K562 (cell line): ENCODE measurements around the gene HIPK2. TPM values are rescaled to one million over a fixed set of nuclear protein-coding genes. Genes with fewer than 3 reads are reported as not detected.
A peak's percentile ranks its signal among the peaks of the same experiment; 100 is the strongest.

Experiments used
- ADNP ChIP-seq: fragments of 200-800 bp; sonication (Bioruptor generic); IDR thresholded peaks from 2 replicates; pipeline ENCODE4 v1.6.1; 2016; ENCODE audit warnings: missing genetic modification characterization, missing compliant biosample characterization
- ARID2 ChIP-seq: fragments of 450-650 bp; IDR thresholded peaks from 2 replicates; pipeline ENCODE4 v1.6.1; 2017; ENCODE audit warnings: antibody characterized with exemption, mild to moderate bottlenecking
- ARID4B ChIP-seq: sonication (generic); formaldehyde crosslinking; IDR thresholded peaks from 2 replicates; pipeline ENCODE4 v1.8.0; 2022; ENCODE audit warnings: mild to moderate bottlenecking, missing genetic modification reagents
- BRCA1 ChIP-seq, 2 experiments: fragments of 450-650 bp in 1 of 2; sonication (generic) in 1 of 2; formaldehyde crosslinking in 1 of 2; IDR thresholded peaks; 2 replicates each; pipeline versions ENCODE4 v1.5.0 to v1.6.1; 2017 to 2020; ENCODE audit warnings: mild to moderate bottlenecking in 1 of 2, missing genetic modification reagents in 1 of 2
- CREB1 ChIP-seq, 2 experiments: sonication (generic) in 1 of 2; formaldehyde crosslinking in 1 of 2; IDR thresholded peaks; 2 replicates each; pipeline versions ENCODE4 v1.6.1 to v1.8.0; 2012 to 2022; ENCODE audit warnings: inconsistent platforms in 1 of 2, mild to moderate bottlenecking in 1 of 2, missing genetic modification reagents in 1 of 2, moderate library complexity in 1 of 2
- HDGF ChIP-seq: fragments of 450-650 bp; IDR thresholded peaks from 2 replicates; pipeline ENCODE4 v1.6.1; 2016
- KLF13 ChIP-seq: fragments of 450-650 bp; IDR thresholded peaks from 2 replicates; pipeline ENCODE4 v1.6.1; 2016; ENCODE audit warnings: missing genetic modification characterization, low read depth, mild to moderate bottlenecking, missing compliant biosample characterization, moderate library complexity, borderline replicate concordance
- MIER1 ChIP-seq: fragments of 450-650 bp; IDR thresholded peaks from 2 replicates; pipeline ENCODE4 v1.6.1; 2016; ENCODE audit warnings: antibody characterized with exemption, mild to moderate bottlenecking, low read depth
- MTA1 ChIP-seq: fragments of 450-650 bp; IDR thresholded peaks from 2 replicates; pipeline ENCODE4 v1.6.1; 2017; ENCODE audit warnings: borderline replicate concordance
- NKRF ChIP-seq: fragments of 450-650 bp; IDR thresholded peaks from 2 replicates; pipeline ENCODE4 v1.6.1; 2016; ENCODE audit warnings: borderline replicate concordance
- PHF21A ChIP-seq: fragments of 450-650 bp; IDR thresholded peaks from 2 replicates; pipeline ENCODE4 v1.6.1; 2017; ENCODE audit warnings: low read depth, borderline replicate concordance
- PHF8 ChIP-seq: fragments of 200-600 bp; sonication (generic); IDR thresholded peaks from 2 replicates; pipeline ENCODE4 v1.6.1; 2012; ENCODE audit warnings: mixed run types, mild to moderate bottlenecking, inconsistent platforms, low read length, moderate library complexity, borderline replicate concordance
- SETDB1 ChIP-seq: IDR thresholded peaks from one replicate; pipeline ENCODE4 v1.6.1; 2012; ENCODE audit warnings: low read length, control low read depth, inconsistent platforms
- SIN3A ChIP-seq, 2 experiments: fragments of 150-350 bp in 1 of 2; IDR thresholded peaks; 2 replicates each; pipeline ENCODE4 v1.6.1; 2011 to 2016; ENCODE audit warnings: borderline replicate concordance in 2 of 2, low read depth in 2 of 2, low read length in 2 of 2, mild to moderate bottlenecking in 2 of 2, moderate library complexity in 2 of 2; ENCODE audit not compliant: control insufficient read depth in 1 of 2
- SIX5 ChIP-seq, 2 experiments: IDR thresholded peaks; 2 replicates each; pipeline ENCODE4 v1.6.1; 2011; ENCODE audit warnings: low read length in 2 of 2, borderline replicate concordance in 1 of 2, low read depth in 1 of 2, mild to moderate bottlenecking in 1 of 2, moderate library complexity in 1 of 2; ENCODE audit not compliant: insufficient read depth in 1 of 2
- SMARCA4 ChIP-seq: fragments of 450-650 bp; IDR thresholded peaks from 2 replicates; pipeline ENCODE4 v1.6.1; 2016
- TBP ChIP-seq: optimal IDR thresholded peaks from 2 replicates; pipeline ENCODE3; 2011; ENCODE audit warnings: low read depth, low read length, improper control_type of control experiment
- TCF3 ChIP-seq: sonication (generic); formaldehyde crosslinking; IDR thresholded peaks from 2 replicates; pipeline ENCODE4 v1.4.0; 2020; ENCODE audit warnings: mild to moderate bottlenecking, missing genetic modification reagents
- U2AF2 ChIP-seq: fragments of 200-400 bp; formaldehyde crosslinking; optimal IDR thresholded peaks from 2 replicates; pipeline ENCODE3; 2017; ENCODE audit warnings: low read depth, mild to moderate bottlenecking, low read length
- YY1 ChIP-seq, 3 experiments: IDR thresholded peaks; 2 replicates each; pipeline ENCODE4 v1.6.1; 2011; ENCODE audit warnings: low read length in 2 of 3, mild to moderate bottlenecking in 2 of 3, moderate library complexity in 2 of 3, borderline replicate concordance in 1 of 3, control low read depth in 1 of 3, low read depth in 1 of 3; ENCODE audit not compliant: insufficient read depth in 3 of 3, insufficient replicate concordance in 2 of 3, control insufficient read depth in 1 of 3, insufficient read length in 1 of 3; ENCODE audit errors: extremely low read depth in 1 of 3
- ZNF384 ChIP-seq: IDR thresholded peaks from 2 replicates; pipeline ENCODE4 v1.6.1; 2012; ENCODE audit warnings: low read depth, low read length, improper control_type of control experiment
- polyA plus RNA-seq, 8 experiments: library from polyadenylated mRNA; depleted of rRNA in 4 of 8; stranded (reverse) in 5 of 8; unstranded in 3 of 8; fragments of >200 nt; fragmentation: Nextera tagmentation in 2 of 8; fragmentation: Illumina TruSeq in 1 of 8; extraction: Ambion mirVana in 2 of 8; extraction: Trizol in 1 of 8; gene quantifications; 2 replicates each; pipeline versions ENCODE4 v1.2.1 to v1.2.3, GENCODE V29; 2011 to 2014; ENCODE audit warnings: inconsistent platforms in 1 of 8, missing spikeins in 1 of 8
- total RNA-seq, 7 experiments: library from RNA; depleted of rRNA in 6 of 7; stranded (reverse); fragments of >200 nt in 6 of 7; fragmentation: Illumina TruSeq in 2 of 7; extraction: Trizol in 2 of 7; gene quantifications; 2 replicates each; pipeline versions ENCODE4 v1.2.1 to v1.2.3, GENCODE V29; 2011 to 2021; ENCODE audit warnings: low replicate concordance in 1 of 7

The HIPK2 gene
- total and polyA plus RNA-seq, 9 of the 15 experiments (the other 6 are each of a cell fraction or from before 2014, with no cell fraction given), result 0.69 to 19.8 (median 5.1) TPM

- TF ChIP-seq ARID4B, result 0 out of 2 replicates have a peak, but pooled peaks have one; percentile 16
- TF ChIP-seq MTA1, result peak; percentile 47; the same call in 1 of the 2 replicates
- TF ChIP-seq TBP, result peak; percentile 25
- no peak for TF ChIP-seq KLF13
- no peak for TF ChIP-seq HDGF
- no peak for TF ChIP-seq NKRF
- no peak for TF ChIP-seq PHF21A
- no peak for TF ChIP-seq ADNP (tag)
- TF ChIP-seq TCF3, result no peak
- TF ChIP-seq U2AF2, result no peak
- no peak for TF ChIP-seq BRCA1 (IDR thresholded peaks at IDR 0.05)
- TF ChIP-seq BRCA1 (CRISPR knock-in tag; IDR thresholded peaks at IDR 0.05), result peak; percentile 82; the same call in 1 of the 2 replicates
- no peak for TF ChIP-seq SMARCA4
- no peak for TF ChIP-seq SIX5 (IDR thresholded peaks at IDR 0.05; ENCODE audit: borderline replicate concordance in 1 of 2, insufficient read depth in 1 of 2, low read depth in 1 of 2, low read length in 2 of 2)
- TF ChIP-seq CREB1 (IDR thresholded peaks at IDR 0.05), result peak; percentile 11; the same call in 1 of the 2 replicates
- TF ChIP-seq CREB1 (CRISPR knock-in tag; IDR thresholded peaks at IDR 0.05), result no peak
- TF ChIP-seq ZNF384, result no peak
- TF ChIP-seq MIER1, result no peak
- peak; percentile 35 to 91 (median 80) for TF ChIP-seq YY1 (IDR thresholded peaks at IDR 0.05; ENCODE audit: borderline replicate concordance in 1 of 3, control insufficient read depth in 1 of 3, extremely low read depth in 1 of 3, insufficient read depth in 3 of 3, insufficient read length in 1 of 3, insufficient replicate concordance in 2 of 3, low read depth in 1 of 3, low read length in 2 of 3)
- TF ChIP-seq PHF8, result no peak
- 0 out of 2 replicates have a peak, but pooled peaks have one; percentile 39 for TF ChIP-seq ARID2
- TF ChIP-seq SIN3A (IDR thresholded peaks at IDR 0.05; ENCODE audit: borderline replicate concordance in 2 of 2, control insufficient read depth in 1 of 2, low read depth in 2 of 2, low read length in 2 of 2), result no peak
- no peak for TF ChIP-seq SETDB1
Observed at GRCh38 chr7:139777133-139777891, 486 bp downstream of the HIPK2 start (continued).
